Peyer's patch (tissue), 4 donors: ENCODE results near the gene ALMS1. TPM values are rescaled to one million over a fixed set of nuclear protein-coding genes. Genes with fewer than 3 reads are reported as not detected.
A peak's percentile ranks its signal among the peaks of the same experiment; 100 is the strongest.
"Not testable (repeated sequence)": the region's sequence is repeated elsewhere in the genome, so short reads cannot be mapped to it uniquely, and the experiment has no call there.

Experiments used
- DNase-seq, 3 donors: peaks; one replicate each; pipeline ENCODE4 v3.0.0-alpha.2; 2017 to 2019
- H3K27ac ChIP-seq, 4 donors: fragments of 200-600 bp; sonication (generic); one replicate each; pipeline ENCODE4 v1.5.1; 2016 to 2019
- H3K27me3 ChIP-seq, 2 donors: fragments of 200-600 bp; sonication (generic); one replicate each; pipeline ENCODE4 v1.5.1; 2019
- H3K36me3 ChIP-seq, 3 donors: fragments of 200-600 bp; sonication (generic); one replicate each; pipeline ENCODE4 v1.5.1; 2016 to 2019
- H3K4me1 ChIP-seq, 4 donors: fragments of 200-600 bp; sonication (generic); one replicate each; pipeline ENCODE4 v1.5.1; 2016 to 2019
- H3K4me3 ChIP-seq, 4 donors: fragments of 200-600 bp; sonication (generic); 1 replicate in 3 of 4; 2 replicates in 1 of 4; pipeline ENCODE4 v1.5.1; 2016 to 2019; ENCODE audit warnings: mild to moderate bottlenecking in 1 of 4
- H3K9me3 ChIP-seq, 4 donors: fragments of 200-600 bp; sonication (generic); one replicate each; pipeline ENCODE4 v1.5.1; 2016 to 2019; ENCODE audit warnings: mild to moderate bottlenecking in 1 of 4
- CTCF ChIP-seq, 6 experiments: fragments of 450-650 bp in 4 of 6; fragments of 200-600 bp in 2 of 6; sonication (generic) in 1 of 6; IDR thresholded peaks; one replicate each; pipeline ENCODE4 v1.5.1; 2017 to 2019; ENCODE audit warnings: antibody characterized with exemption in 6 of 6, mild to moderate bottlenecking in 3 of 6, moderate library complexity in 1 of 6
- POLR2A ChIP-seq, 2 donors: fragments of 450-650 bp; IDR thresholded peaks; one replicate each; pipeline ENCODE4 v1.5.1; 2017; ENCODE audit warnings: antibody characterized with exemption in 2 of 2, mild to moderate bottlenecking in 2 of 2, moderate library complexity in 2 of 2
- total RNA-seq, 4 donors: library from RNA; depleted of rRNA; stranded (reverse); fragments of >200 nt; gene quantifications; one replicate each; pipeline ENCODE4 v1.1.0, GENCODE V29; 2016

Gene ALMS1
- total RNA-seq, 4 donors from 2014 or later = 22.9 to 98.2 (median 44.9) TPM

DNA sequence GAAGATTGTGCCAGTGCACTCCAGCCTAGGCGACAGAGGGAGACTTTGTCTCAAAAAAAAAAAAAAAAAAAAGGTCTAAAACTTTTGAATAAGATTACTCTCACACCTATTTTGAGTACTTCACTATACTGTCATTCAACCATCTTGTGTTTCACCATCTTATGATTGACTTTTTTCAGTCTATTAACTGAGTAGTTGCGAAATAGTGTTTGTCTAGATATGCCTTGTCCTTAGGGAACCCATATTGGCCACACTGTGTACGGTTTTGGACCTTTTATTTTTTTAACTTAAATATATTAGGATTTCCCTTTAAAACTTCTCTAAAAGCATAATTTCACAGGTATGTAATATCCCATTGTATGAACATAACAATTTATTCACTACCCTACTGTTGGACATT lies 72.3 kb downstream of the ALMS1 start:
- Histone ChIP-seq H3K9me3 (no peaks in the 10 kb centered on the region), H3K27ac (no peak overlapping the region), H3K4me1 (no peaks in the 10 kb centered on the region), H3K36me3 (peaks cover 0 to 15% (median 0%) of the 10 kb centered on the region in 3 donors), H3K27me3 (no peaks in the 10 kb centered on the region), H3K4me3 (no peak overlapping the region)
- TF ChIP-seq CTCF (IDR thresholded peaks at IDR 0.05) (no peak), POLR2A (IDR thresholded peaks at IDR 0.05) (no peak)
- DNase-seq = no peak

DNA sequence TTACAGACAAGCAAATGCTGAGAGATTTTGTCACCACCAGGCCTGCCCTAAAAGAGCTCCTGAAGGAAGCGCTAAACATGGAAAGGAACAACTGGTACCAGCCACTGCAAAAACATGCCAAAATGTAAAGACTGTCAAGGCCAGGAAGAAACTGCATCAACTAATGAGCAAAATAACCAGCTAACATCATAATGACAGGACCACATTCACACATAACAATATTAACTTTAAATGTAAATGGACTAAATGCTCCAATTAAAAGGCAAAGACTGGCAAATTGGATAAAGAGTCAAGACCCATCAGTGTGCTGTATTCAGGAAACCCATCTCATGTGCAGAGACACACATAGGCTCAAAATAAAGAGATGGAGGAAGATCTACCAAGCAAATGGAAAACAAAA lies 76.8 kb downstream of the ALMS1 start:
- DNase-seq, H3K27me3 ChIP-seq, H3K27ac ChIP-seq, H3K4me3 ChIP-seq, H3K9me3 ChIP-seq, H3K4me1 ChIP-seq: not testable (repeated sequence)
- peaks cover 0 to 11% (median 0%) of the 10 kb centered on the region in 3 donors for H3K36me3 ChIP-seq

- H3K4me3 ChIP-seq = no peak overlapping the region
- H3K4me1 ChIP-seq = no peaks in the 10 kb centered on the region
- H3K9me3 ChIP-seq = no peaks in the 10 kb centered on the region
- H3K36me3 ChIP-seq = no peaks in the 10 kb centered on the region
- H3K27me3 ChIP-seq = no peaks in the 10 kb centered on the region
- DNase-seq = no peak
- TF ChIP-seq POLR2A (IDR thresholded peaks at IDR 0.05) = no peak
- no peak for TF ChIP-seq CTCF (IDR thresholded peaks at IDR 0.05)
- H3K27ac ChIP-seq = no peak overlapping the region
Measured at GRCh38 chr2:73468376-73468775, 82.7 kb downstream of the ALMS1 start.

GRCh38 chr2:73483874-73484273 lies 98.2 kb downstream of the ALMS1 start:
- not testable (repeated sequence) for H3K4me3 ChIP-seq, H3K9me3 ChIP-seq, H3K27me3 ChIP-seq, H3K27ac ChIP-seq, DNase-seq, H3K4me1 ChIP-seq, H3K36me3 ChIP-seq

- Histone ChIP-seq H3K27ac (no peak overlapping the region), H3K4me1 (no peaks in the 10 kb centered on the region), H3K36me3 (peaks cover 0 to 24% (median 0%) of the 10 kb centered on the region in 3 donors)
Measured at GRCh38 chr2:73487112-73487657, 101.5 kb downstream of the ALMS1 start.

DNA sequence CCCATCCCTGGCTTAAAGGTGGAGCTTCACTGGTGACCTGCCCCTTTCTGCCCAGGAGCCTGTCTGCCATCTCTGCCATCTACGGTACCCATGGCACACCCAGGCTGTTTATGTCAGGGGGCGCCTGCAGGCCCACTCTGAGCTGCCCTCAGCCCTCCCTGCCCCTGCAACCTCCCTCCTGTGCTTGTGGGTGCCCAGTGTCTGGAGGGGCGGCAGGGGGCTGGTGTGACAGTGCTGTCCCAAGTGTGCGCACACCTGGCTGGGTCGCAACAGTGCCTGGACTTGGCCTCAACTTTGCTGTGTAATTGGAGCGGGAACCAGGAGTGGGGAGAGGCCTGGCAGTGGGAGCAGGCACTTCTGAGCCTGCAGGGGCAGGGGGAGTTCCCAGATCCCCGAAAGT lies 102.4 kb downstream of the ALMS1 start:
- Histone ChIP-seq H3K4me1 (no peaks in the 10 kb centered on the region), H3K36me3 (peaks cover 0 to 24% (median 0%) of the 10 kb centered on the region in 3 donors), H3K4me3 (no peak overlapping the region), H3K27ac (no peak overlapping the region), H3K27me3 (no peaks in the 10 kb centered on the region), H3K9me3 (peaks cover 0 to 4% (median 0%) of the 10 kb centered on the region in 4 donors)
- DNase-seq = peak in 1 of 3 donors; percentile 39
- TF ChIP-seq CTCF (IDR thresholded peaks at IDR 0.05) = no peak
- TF ChIP-seq POLR2A (IDR thresholded peaks at IDR 0.05) = no peak

More at GRCh38 chr2:73487112-73487657, 101.5 kb downstream of the ALMS1 start:
- Histone ChIP-seq H3K4me3 (no peak overlapping the region), H3K9me3 (peaks cover 0 to 4% (median 0%) of the 10 kb centered on the region in 4 donors), H3K27me3 (no peaks in the 10 kb centered on the region)
- no peak for DNase-seq
- no peak for TF ChIP-seq CTCF (IDR thresholded peaks at IDR 0.05)
- no peak for TF ChIP-seq POLR2A (IDR thresholded peaks at IDR 0.05)

DNA sequence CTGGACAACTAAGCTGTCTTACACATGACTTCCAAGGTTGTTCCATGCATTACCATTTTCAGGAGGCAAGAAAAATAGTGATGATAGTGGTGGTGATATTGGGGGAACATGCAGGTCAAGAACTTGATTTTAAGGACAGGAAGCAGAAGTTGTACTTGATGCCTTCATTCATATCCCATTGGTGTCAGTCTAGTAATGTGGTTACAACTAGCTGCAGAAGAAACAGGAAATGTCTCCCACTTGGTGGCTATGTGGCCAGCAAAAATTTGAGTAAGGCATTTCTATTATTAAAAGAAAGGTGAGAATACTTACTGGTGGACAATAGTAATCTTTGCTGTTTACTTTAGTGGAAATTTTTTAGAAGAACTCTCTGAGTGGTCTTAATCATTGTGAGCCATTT lies 103.4 kb downstream of the ALMS1 start:
- Histone ChIP-seq H3K27ac (no peak overlapping the region), H3K4me1 (no peaks in the 10 kb centered on the region), H3K4me3 (no peak overlapping the region), H3K9me3 (peaks cover 0 to 4% (median 0%) of the 10 kb centered on the region in 4 donors), H3K36me3 (peaks cover 0 to 24% (median 0%) of the 10 kb centered on the region in 3 donors), H3K27me3 (no peaks in the 10 kb centered on the region)
- no peak for TF ChIP-seq CTCF (IDR thresholded peaks at IDR 0.05)
- no peak for TF ChIP-seq POLR2A (IDR thresholded peaks at IDR 0.05)
- DNase-seq = no peak
